Ovary (tissue), 3 donors: ENCODE measurements around the gene IGBP1.

Experiments
- EP300 ChIP-seq: sonication (generic); formaldehyde crosslinking; IDR thresholded peaks from one replicate; pipeline ENCODE4 v1.6.1; 2017; ENCODE audit warnings: antibody characterized with exemption
- POLR2A ChIP-seq: fragments of 450-650 bp; IDR thresholded peaks from one replicate; pipeline ENCODE4 v1.6.1; 2017; ENCODE audit warnings: antibody characterized with exemption, mild to moderate bottlenecking, moderate library complexity
- TF ChIP-seq, protein P1 (sequence below), 3 donors: fragments of 450-650 bp in 2 of 3; fragments of 200-600 bp in 1 of 3; IDR thresholded peaks; one replicate each; pipeline versions ENCODE4 v1.5.1 to v1.8.0; 2016 to 2022; ENCODE audit warnings: antibody characterized with exemption in 3 of 3, mild to moderate bottlenecking in 1 of 3
- donor health status: DM: no; HTN: no; CAD: no.

DNA sequence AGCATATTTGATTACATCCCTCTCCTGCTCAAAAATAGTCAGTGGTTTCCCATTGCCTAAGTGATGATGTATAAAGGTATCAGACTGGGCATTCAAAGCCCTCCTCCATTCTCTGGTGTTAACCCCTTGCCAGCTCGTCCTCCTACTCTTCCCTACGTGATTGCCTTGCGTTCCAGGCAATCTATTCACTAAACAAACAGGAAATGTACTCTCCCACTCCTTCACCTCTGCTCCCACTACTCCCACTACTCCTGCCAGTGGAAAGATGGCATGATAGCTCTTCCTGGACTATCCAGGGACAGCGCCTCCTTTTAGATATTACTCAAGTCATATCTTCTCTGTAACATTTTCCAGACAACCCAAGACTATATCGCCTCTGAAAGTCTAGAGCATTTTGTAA is 49.8 kb downstream of the IGBP1 start:
- TF ChIP-seq, protein P1, sequence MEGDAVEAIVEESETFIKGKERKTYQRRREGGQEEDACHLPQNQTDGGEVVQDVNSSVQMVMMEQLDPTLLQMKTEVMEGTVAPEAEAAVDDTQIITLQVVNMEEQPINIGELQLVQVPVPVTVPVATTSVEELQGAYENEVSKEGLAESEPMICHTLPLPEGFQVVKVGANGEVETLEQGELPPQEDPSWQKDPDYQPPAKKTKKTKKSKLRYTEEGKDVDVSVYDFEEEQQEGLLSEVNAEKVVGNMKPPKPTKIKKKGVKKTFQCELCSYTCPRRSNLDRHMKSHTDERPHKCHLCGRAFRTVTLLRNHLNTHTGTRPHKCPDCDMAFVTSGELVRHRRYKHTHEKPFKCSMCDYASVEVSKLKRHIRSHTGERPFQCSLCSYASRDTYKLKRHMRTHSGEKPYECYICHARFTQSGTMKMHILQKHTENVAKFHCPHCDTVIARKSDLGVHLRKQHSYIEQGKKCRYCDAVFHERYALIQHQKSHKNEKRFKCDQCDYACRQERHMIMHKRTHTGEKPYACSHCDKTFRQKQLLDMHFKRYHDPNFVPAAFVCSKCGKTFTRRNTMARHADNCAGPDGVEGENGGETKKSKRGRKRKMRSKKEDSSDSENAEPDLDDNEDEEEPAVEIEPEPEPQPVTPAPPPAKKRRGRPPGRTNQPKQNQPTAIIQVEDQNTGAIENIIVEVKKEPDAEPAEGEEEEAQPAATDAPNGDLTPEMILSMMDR (IDR thresholded peaks at IDR 0.05) = no peak
- TF ChIP-seq EP300 (no peak), POLR2A (no peak)
